GM19372 (cell line): Measurements from ENCODE around the gene BSG.
"Not testable (repeated sequence)": the region's sequence is repeated elsewhere in the genome, so short reads cannot be mapped to it uniquely, and the experiment has no call there.

ENCODE experiments used
- ATAC-seq: cut with Tn5 transposase; IDR thresholded peaks from one replicate; pipeline ENCODE4 v1.9.1; 2021; ENCODE audit warnings: mild to moderate bottlenecking, low read depth, moderate library complexity; ENCODE audit not compliant: unreplicated experiment

The BSG gene

DNA sequence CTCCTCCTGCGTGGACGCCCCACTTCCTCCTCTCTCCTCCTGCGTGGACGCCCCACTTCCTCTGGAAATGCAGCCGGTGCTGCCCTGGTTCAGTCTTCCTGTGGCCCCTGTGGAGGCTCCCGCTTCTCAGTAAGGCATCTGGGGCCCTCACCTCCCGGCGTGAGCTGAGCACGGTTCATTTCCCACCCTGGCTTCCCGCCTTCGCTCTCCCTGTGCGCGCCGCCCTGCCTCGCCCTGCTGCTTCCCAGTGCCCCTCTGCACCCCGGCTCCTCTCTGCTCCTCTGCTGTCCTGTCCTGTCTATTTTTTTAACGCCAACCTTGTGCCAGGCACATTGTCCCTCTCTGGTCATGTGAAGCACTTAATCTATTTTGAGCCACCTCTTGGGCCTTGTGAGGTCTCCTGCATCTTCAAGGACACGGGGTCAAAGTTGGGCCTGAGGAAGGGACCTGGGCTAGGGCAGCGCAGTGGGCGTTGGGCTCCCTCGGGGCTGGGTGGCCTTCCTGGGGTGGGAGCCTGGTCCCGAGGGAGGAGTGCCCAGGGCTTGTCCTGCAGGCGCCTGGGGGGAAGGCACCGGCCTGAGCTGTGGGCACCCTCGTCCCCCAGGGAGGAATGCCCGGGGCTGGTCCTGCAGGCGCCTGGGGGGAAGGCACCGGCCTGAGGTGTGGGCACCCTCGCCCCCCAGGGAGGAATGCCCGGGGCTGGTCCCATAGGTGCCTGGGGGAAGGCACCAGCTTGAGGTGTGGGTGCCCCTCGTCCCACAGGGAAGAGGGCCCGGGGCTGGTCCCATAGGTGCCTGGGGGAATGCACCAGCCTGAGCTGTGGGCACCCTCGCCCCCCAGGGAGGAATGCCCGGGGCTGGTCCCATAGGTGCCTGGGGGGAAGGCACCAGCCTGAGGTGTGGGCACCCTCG lies 30.2 kb downstream of the BSG start:
- ATAC-seq = no peak

- ATAC-seq = not testable (repeated sequence)
Observed at GRCh38 chr19:603302-603639, 30.9 kb downstream of the BSG start.

DNA sequence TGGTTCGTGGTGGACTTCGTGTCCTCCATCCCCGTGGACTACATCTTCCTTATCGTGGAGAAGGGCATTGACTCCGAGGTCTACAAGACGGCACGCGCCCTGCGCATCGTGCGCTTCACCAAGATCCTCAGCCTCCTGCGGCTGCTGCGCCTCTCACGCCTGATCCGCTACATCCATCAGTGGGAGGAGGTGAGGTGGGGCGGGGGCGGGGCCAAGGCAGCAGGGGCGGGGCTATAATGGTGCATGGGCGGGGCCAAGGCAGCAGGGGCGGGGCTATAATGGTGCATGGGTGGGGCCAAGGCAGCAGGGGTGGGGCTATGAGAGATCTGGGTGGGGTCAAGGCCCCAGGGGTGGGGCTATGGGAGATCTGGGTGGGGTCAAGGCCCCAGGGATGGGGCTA lies 31.4 kb downstream of the BSG start:
- not testable (repeated sequence) for ATAC-seq

GRCh38 chr19:604355-604754 lies 32.0 kb downstream of the BSG start:
- ATAC-seq = no peak

GRCh38 chr19:605061-605971 lies 32.9 kb downstream of the BSG start:
- not testable (repeated sequence) for ATAC-seq

DNA sequence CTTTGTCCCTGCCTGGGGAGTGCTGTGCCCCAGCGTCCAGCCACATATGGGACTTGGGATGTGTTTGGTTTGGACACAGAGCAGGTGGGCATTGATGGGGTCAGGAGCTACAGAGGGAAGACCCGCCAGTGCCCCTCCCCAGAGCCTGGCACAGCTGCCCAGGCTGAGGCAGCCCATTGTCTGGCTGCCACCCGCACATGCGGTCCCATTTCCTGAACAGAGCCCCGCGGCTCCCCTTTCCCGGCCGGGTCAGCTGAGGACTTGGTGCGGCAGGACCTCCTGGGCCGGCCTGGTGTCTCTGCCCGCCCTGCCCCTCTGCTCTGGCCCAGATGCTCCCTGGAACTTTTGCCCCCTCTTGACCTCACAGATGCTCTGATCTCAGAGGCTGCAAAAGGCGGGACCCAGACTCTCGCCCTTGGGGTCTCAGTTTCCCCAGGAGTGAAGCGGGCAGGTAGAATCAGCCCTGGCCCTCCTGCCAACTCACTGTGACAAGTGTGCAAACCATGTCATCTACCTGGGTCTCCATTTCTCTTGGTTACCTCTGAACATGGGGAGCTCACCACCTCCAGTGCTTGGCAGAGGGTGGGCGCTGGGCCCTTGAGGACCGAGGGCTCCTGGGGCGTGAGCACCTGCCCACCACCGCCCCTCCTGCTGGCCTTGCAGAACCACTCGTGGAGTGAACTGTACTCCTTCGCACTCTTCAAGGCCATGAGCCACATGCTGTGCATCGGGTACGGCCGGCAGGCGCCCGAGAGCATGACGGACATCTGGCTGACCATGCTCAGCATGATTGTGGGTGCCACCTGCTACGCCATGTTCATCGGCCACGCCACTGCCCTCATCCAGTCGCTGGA lies 35.1 kb downstream of the BSG start:
- ATAC-seq = no peak

DNA sequence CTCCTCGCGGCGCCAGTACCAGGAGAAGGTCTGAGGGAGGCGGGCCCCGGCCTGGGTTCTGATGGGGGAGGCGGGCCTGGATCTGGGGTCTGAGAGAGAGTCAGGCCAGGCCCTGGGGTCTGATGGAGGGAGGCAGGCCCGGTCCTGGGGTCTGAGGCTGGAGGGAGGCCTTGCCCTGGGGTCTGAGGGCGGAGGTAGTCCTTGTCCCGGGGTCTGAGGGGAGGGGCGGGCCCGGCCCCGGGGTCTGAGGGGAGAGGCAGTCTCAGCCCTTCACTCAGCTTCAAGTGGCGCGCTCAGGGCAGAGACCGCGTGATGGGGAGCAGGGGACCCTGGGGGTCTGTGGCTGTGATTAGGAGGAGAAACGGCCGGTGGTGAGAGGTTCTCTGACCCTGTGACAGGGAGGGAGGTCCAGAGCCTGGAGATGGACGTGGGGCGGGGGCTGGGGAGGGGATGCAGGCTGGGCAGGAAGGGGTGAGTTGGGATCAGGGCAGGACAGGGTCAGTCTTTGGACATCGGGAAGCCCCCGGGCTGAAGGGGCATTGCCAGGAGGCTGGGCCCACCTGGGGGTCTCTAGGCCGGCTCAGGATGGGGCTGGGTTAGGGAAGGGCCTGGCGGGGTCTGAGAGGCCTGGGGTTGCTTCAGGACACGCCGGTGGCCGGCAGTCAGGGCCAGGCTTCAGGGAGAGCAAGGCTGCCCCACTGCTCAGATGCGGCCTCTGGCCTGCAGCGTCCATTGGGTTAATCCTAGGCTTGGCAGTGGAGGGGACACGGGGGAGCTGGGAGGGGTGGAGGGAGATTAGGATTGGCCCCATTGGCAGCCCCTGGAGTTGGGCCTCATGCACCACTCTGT lies 36.0 kb downstream of the BSG start:
- ATAC-seq = no peak

DNA sequence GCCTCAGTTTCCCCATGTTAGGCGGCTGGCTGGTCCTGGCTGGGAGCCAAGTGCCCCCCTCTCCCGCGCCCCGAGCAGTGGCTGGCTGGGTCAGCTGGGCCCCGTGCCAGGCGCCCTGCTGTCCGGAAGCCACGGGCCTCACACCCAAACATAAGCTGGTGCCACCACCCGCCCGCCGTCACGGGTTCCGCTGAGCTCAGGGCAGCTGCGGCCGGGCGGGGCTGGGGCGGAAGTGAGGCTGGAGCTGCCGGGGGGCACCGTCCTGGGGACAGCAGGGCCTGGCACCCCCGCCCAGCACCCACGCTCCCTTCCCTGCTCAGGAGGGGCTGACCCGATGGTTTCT lies 36.6 kb downstream of the BSG start:
- ATAC-seq = no peak

- ATAC-seq = no peak
Observed at GRCh38 chr19:610071-610800, 37.8 kb downstream of the BSG start.

DNA sequence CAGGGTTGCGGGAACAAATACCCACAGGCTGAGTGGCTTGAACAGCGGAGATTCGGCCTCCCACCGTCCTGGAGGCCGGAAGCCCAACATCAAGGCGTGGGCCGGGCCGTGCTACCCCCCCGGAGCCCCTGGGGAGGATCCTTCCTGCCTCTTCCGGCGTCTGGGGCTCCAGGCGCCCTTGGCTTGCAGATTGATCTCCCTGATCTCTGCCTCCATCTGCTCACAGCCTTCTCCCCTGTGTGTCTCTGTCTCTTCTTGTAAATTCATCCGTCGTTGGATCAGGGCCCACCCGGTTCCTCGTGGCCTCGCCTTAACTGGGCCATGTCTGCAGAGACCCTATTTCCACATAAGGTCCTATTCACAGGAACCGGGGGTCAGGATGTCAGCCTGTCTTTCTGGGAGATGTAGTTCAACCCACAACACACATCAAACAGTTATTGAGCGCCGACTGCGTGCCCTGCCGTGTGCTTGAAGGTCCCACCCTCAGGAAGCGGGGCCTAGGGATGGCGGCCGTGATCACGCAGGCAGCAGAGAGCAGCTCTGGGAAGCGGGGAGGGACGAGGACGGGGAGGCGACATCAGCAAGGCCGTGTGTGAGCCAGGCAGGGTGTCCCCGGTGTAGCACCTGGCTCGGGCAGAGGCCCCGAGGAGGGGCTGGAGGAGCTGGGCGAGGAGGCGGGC lies 38.5 kb downstream of the BSG start:
- no peak for ATAC-seq

DNA sequence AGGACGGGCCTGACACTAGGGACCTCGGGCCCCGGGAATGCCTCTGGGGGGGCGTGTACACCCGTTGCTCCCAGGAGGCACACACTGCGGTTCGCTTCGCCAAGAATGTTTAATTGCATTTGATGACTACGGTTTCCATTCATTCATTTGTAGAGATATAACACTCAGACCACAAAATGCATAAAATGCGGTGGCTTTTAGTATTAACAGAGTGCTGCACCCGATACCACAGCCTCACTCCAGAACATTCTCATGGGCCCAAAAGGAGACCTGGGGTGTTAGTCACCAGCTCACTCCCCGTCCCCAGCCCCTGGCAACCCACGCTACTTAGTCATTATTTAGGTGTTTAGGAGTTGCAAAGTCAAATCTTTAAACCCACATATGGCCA lies 39.1 kb downstream of the BSG start:
- ATAC-seq = no peak

GRCh38 chr19:612941-613340 lies 40.5 kb downstream of the BSG start:
- no peak for ATAC-seq

DNA sequence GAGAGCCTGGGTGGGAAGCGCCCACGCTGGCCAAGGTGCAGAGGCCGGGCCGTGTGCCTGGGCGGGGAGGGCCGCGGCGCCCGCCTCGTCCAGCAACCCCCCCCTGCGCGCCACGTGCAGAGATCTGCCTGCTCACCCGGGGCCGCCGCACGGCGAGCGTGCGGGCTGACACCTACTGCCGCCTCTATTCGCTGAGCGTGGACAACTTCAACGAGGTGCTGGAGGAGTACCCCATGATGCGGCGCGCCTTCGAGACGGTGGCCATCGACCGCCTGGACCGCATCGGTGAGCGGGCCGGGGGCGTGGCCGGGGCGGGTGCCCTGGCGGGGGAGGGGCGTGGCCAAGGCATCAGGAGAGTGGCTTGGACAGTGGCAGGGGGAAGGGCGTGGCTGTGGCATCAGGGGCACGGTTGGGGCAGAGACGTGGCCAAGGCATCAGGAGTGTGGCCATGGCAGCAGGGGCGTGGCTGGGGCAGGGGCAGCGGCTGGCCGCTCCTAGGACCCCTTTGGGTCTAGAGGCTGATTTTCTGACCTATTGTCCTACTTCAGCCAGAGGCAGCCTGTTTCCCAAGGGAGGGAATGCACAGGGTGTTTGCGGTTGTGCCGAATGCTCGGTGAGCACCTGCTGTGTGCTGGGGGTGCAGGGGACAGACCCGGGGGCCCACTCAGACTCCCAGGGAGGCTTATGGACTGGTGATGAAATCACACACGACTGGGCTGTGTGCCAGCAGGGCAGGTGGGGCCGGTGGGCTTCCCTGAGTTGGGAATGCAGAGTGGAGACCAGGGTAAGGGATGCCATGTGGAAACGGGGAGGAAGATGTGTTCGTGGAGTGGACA lies 41.6 kb downstream of the BSG start:
- ATAC-seq = no peak

- no peak for ATAC-seq
Observed at GRCh38 chr19:615619-616018, 43.2 kb downstream of the BSG start.

DNA sequence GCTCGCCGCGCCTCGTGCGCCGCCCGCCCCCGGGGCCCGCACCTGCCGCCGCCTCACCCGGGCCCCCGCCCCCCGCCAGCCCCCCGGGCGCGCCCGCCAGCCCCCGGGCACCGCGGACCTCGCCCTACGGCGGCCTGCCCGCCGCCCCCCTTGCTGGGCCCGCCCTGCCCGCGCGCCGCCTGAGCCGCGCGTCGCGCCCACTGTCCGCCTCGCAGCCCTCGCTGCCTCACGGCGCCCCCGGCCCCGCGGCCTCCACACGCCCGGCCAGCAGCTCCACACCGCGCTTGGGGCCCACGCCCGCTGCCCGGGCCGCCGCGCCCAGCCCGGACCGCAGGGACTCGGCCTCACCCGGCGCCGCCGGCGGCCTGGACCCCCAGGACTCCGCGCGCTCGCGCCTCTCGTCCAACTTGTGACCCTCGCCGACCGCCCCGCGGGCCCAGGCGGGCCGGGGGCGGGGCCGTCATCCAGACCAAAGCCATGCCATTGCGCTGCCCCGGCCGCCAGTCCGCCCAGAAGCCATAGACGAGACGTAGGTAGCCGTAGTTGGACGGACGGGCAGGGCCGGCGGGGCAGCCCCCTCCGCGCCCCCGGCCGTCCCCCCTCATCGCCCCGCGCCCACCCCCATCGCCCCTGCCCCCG lies 43.8 kb downstream of the BSG start:
- no peak for ATAC-seq

DNA sequence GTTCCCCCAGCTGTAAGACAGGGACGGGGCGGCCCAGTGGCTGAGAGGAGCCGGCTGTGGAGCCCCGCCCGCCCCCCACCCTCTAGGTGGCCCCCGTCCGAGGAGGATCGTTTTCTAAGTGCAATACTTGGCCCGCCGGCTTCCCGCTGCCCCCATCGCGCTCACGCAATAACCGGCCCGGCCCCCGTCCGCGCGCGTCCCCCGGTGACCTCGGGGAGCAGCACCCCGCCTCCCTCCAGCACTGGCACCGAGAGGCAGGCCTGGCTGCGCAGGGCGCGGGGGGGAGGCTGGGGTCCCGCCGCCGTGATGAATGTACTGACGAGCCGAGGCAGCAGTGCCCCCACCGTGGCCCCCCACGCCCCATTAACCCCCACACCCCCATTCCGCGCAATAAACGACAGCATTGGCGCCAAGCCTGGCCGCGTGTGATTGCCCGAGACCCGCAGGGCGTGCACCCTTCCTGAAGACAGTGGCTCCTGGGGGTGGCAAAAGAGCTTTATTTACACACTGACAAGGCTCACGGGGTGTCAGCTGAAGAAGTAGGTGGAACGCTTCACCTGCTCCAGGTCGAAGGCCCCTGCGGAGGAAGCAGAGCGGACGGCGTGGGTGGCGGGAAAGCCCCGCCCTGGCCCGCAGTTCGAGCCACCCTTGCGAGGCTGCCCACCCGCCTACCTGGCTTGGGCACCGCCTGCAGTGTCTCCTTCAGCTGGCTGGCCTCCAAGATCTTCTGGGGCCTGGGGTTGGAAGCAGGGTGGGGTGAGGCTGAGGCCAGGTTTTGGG lies 44.5 kb downstream of the BSG start:
- no peak for ATAC-seq
